Activated CD8-positive, alpha-beta T cell treated with anti-CD3 and anti-CD28 coated beads for 36 hours (primary cell): Measurements from ENCODE around the gene EXOC4. TPM values are rescaled to one million over a fixed set of nuclear protein-coding genes. Genes with fewer than 3 reads are reported as not detected.

Experiments used
- ATAC-seq: fragments of 200-7000 bp; cut with Tn5 transposase; one replicate; pipeline ENCODE4 v1.10.0; 2021; ENCODE audit warnings: mild to moderate bottlenecking, moderate library complexity
- CTCF ChIA-PET: fragments of 350-600 bp; sonication (Branson Sonifier 250); formaldehyde crosslinking; loops from one replicate; lab custom pipeline; 2021; ENCODE audit warnings: antibody characterized with exemption; lab: Charles Lee
- POLR2A ChIA-PET: fragments of 350-600 bp; sonication (Branson Sonifier 250); formaldehyde crosslinking; loops from one replicate; lab custom pipeline; 2021; ENCODE audit warnings: antibody characterized with exemption; lab: Charles Lee
- DNase-seq: peaks from one replicate; pipeline ENCODE4 v3.0.0-alpha.2; 2020
- H3K27ac Mint-ChIP-seq: one replicate; pipeline ENCODE4 v1.8.0; 2021; ENCODE audit warnings: mild to moderate bottlenecking, mixed read lengths
- H3K27me3 Mint-ChIP-seq: one replicate; pipeline ENCODE4 v1.8.0; 2021; ENCODE audit warnings: mixed read lengths
- H3K36me3 Mint-ChIP-seq: one replicate; pipeline ENCODE4 v1.8.0; 2021; ENCODE audit warnings: low read depth, mixed read lengths
- H3K4me1 Mint-ChIP-seq: one replicate; pipeline ENCODE4 v1.8.0; 2021; ENCODE audit warnings: low read depth, mixed read lengths
- H3K4me3 Mint-ChIP-seq: one replicate; pipeline ENCODE4 v1.8.0; 2021; ENCODE audit warnings: mild to moderate bottlenecking, moderate library complexity, mixed read lengths
- H3K9me3 Mint-ChIP-seq: one replicate; pipeline ENCODE4 v1.8.0; 2021; ENCODE audit warnings: mixed read lengths
- CTCF ChIP-seq: fragments of 200-600 bp; IDR thresholded peaks from one replicate; pipeline ENCODE4 v1.8.0; 2022; ENCODE audit warnings: antibody characterized with exemption, mild to moderate bottlenecking
- intact Hi-C: fragments of 100-400 bp; cut with micrococcal nuclease; formaldehyde crosslinking; loops from one replicate; pipeline ENCODE4 v1.10.0; 2022
- total RNA-seq, 2 experiments: library from RNA; stranded (reverse); gene quantifications; one replicate each; pipeline ENCODE4 v1.2.3, GENCODE V29; 2021

The EXOC4 gene
- total RNA-seq, 2 experiments from 2014 or later = 54.1 to 61.7 TPM

GRCh38 chr7:133869556-133869955, 616.7 kb downstream of the EXOC4 start:
- no peak for TF ChIP-seq CTCF
- no peaks in the 10 kb centered on the region for H3K27me3 Mint-ChIP-seq
- H3K9me3 Mint-ChIP-seq = no peaks in the 10 kb centered on the region
- intact Hi-C loops = no loop called here
- no peak for ATAC-seq
- peaks cover 4% of the 10 kb centered on the region for H3K36me3 Mint-ChIP-seq
- H3K4me1 Mint-ChIP-seq = peaks cover 31% of the 10 kb centered on the region
- ChIA-PET POLR2A (no interaction called here), CTCF (interaction anchor here (1.7 kb wide), 1 partner anchor 15 kb away, joined by 7 read pairs; no protein-coding TSS in a partner anchor)
- DNase-seq = no peak
- no peak overlapping the region for H3K4me3 Mint-ChIP-seq
- no peak overlapping the region for H3K27ac Mint-ChIP-seq

- no peak overlapping the region for H3K4me3 Mint-ChIP-seq
- DNase-seq (no peak), ATAC-seq (no peak)
- H3K36me3 Mint-ChIP-seq = peaks cover 4% of the 10 kb centered on the region
- H3K27ac Mint-ChIP-seq = no peak overlapping the region
- H3K9me3 Mint-ChIP-seq = no peaks in the 10 kb centered on the region
- CTCF ChIA-PET = interaction anchor here (0.9 to 1.5 kb wide), 2 partner anchors 9 to 17 kb away, joined by 3 to 5 read pairs; no protein-coding TSS in a partner anchor
- POLR2A ChIA-PET = no interaction called here
- H3K4me1 Mint-ChIP-seq = peaks cover 41% of the 10 kb centered on the region
- intact Hi-C loops = no loop called here
- H3K27me3 Mint-ChIP-seq = no peaks in the 10 kb centered on the region
- no peak for TF ChIP-seq CTCF
Measured at GRCh38 chr7:133871757-133872156, 618.9 kb downstream of the EXOC4 start.

- ChIA-PET CTCF (no interaction called here), POLR2A (no interaction called here)
- Mint-ChIP-seq H3K36me3 (peaks cover 4% of the 10 kb centered on the region), H3K27ac (peak overlapping the region; percentile 3), H3K27me3 (no peaks in the 10 kb centered on the region), H3K4me3 (no peak overlapping the region), H3K4me1 (peaks cover 41% of the 10 kb centered on the region), H3K9me3 (no peaks in the 10 kb centered on the region)
- ATAC-seq = no peak
- intact Hi-C loops = no loop called here
- no peak for TF ChIP-seq CTCF
- DNase-seq = no peak
Measured at GRCh38 chr7:133873187-133873586, 620.3 kb downstream of the EXOC4 start.

- Mint-ChIP-seq H3K9me3 (no peaks in the 10 kb centered on the region), H3K27me3 (no peaks in the 10 kb centered on the region), H3K27ac (peak overlapping the region; percentile 3), H3K4me3 (no peak overlapping the region), H3K4me1 (peaks cover 41% of the 10 kb centered on the region), H3K36me3 (peaks cover 4% of the 10 kb centered on the region)
- ATAC-seq (no peak), DNase-seq (no peak)
- CTCF ChIA-PET = no interaction called here
- POLR2A ChIA-PET = no interaction called here
- TF ChIP-seq CTCF = no peak
- intact Hi-C loops = no loop called here
Measured at GRCh38 chr7:133873631-133874030, 620.8 kb downstream of the EXOC4 start.

GRCh38 chr7:133883591-133883990, 630.7 kb downstream of the EXOC4 start:
- intact Hi-C loops = no loop called here
- Mint-ChIP-seq H3K27ac (no peak overlapping the region), H3K4me1 (no peaks in the 10 kb centered on the region), H3K4me3 (no peak overlapping the region), H3K9me3 (peaks cover 1% of the 10 kb centered on the region), H3K27me3 (no peaks in the 10 kb centered on the region), H3K36me3 (peaks cover under 1% of the 10 kb centered on the region)
- no peak for ATAC-seq
- no peak for TF ChIP-seq CTCF
- ChIA-PET POLR2A (no interaction called here), CTCF (no interaction called here)
- DNase-seq = no peak
